Measurements from ENCODE around the gene C17orf58.

C17orf58 gene

DNA sequence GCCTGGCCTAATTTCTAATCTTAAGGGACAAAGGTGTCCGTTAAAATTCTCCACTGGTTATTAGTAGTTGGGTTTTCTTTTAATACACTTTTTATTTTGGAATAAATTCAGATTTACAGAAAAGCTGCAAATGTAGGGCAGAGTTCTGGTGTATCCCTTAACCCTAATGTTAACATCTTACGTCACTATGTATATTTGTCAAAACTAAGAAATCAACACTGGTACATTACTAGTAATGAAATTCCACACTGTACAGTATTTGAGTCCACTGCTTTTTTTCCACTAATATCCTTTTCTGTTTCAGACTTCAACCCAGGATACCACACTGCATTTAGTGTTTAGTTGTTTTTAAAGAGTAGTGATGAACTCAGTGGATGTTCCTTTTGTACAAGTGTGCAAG lies 20.6 kb upstream of the C17orf58 start:
- no peak overlapping the region for H3K27ac ChIP-seq
- TF ChIP-seq, protein P1, sequence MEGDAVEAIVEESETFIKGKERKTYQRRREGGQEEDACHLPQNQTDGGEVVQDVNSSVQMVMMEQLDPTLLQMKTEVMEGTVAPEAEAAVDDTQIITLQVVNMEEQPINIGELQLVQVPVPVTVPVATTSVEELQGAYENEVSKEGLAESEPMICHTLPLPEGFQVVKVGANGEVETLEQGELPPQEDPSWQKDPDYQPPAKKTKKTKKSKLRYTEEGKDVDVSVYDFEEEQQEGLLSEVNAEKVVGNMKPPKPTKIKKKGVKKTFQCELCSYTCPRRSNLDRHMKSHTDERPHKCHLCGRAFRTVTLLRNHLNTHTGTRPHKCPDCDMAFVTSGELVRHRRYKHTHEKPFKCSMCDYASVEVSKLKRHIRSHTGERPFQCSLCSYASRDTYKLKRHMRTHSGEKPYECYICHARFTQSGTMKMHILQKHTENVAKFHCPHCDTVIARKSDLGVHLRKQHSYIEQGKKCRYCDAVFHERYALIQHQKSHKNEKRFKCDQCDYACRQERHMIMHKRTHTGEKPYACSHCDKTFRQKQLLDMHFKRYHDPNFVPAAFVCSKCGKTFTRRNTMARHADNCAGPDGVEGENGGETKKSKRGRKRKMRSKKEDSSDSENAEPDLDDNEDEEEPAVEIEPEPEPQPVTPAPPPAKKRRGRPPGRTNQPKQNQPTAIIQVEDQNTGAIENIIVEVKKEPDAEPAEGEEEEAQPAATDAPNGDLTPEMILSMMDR (IDR thresholded peaks at IDR 0.05): no peak
- TF ChIP-seq ZFX (IDR thresholded peaks at IDR 0.05; ENCODE audit: borderline replicate concordance): no peak

DNA sequence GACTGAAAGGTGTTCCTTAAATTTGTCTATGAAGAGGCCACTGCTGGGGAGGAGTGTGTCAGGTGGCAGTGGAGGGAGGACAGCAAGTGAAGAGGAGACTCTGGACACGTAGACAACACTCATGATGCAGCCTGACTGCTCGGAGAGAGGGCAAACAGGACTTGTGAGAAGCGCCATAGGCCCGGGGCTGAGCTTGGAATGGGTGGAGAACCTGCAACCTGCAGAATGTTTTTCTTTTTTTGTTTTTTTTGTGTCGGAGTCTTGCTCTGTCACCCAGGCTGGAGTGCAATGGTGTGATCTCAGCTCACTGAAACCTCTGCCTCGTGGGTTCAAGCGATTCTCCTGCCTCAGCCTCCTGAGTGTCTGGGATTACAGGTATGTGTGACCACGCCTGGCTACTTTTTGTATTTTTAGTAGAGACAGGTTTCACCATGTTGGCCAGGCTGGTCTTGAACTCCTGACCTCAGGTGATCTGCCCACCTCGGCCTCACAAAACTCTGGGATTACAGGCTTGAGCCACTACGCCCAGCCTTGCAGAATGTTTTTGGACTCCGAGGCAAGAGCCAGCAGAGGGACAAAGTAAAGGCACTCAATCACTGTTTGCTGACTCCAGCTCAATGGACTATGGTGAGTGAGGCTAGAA lies 18.9 kb upstream of the C17orf58 start:
- TF ChIP-seq, protein P1 (IDR thresholded peaks at IDR 0.05): no peak
- TF ChIP-seq ZFX (IDR thresholded peaks at IDR 0.05; ENCODE audit: borderline replicate concordance): no peak
- no peak overlapping the region for H3K27ac ChIP-seq

DNA sequence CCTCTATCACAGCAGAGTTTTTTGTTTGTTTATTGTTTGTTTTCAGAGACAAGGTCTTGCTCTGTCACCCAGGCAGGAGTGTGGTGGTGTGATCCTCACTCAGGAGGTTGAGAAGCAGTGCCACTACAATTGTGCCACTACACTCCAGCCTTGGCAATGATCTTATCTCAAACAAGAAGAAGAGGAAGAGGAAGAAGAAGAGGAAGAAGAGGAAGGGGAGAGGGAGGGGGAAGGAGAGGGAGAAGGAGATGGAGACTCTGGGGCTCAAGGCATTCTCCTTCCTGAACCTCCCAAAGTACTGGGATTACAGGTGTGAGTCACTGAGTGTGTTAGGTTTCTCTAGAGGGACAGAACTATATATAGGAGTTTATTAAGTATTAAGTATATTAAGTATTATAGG lies 17.1 kb upstream of the C17orf58 start:
- no peak for TF ChIP-seq ZFX (IDR thresholded peaks at IDR 0.05; ENCODE audit: borderline replicate concordance)
- TF ChIP-seq, protein P1 (IDR thresholded peaks at IDR 0.05): no peak

DNA sequence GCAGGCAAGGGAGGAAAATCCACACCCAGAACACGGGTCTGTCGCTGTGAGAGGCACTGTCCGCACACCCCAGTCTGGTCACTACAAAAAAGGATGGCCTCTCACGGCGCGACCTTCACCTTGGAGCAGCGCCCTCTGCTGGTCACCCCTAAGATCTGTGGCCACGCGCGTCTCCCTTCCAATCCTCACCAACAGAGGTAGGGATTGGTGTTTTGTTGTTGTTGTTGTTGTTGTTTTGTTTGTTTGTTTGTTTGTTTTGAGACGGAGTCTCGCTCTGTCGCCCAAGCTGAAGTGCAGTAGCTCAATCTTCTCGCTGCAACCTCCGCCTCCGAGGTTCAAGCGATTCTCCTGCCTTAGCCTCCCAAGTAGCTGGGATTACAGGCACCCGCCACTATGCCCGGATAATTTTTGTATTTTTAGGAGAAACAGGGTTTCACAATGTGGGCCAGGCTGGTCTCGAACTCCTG lies 15.0 kb upstream of the C17orf58 start:
- TF ChIP-seq ZFX (IDR thresholded peaks at IDR 0.05; ENCODE audit: borderline replicate concordance): no peak
- TF ChIP-seq, protein P1 (IDR thresholded peaks at IDR 0.05): peak; percentile 92
- no peak overlapping the region for H3K27ac ChIP-seq

More for the DNA sequence above, 17.1 kb upstream of the C17orf58 start:
- H3K27ac ChIP-seq: no peak overlapping the region

DNA sequence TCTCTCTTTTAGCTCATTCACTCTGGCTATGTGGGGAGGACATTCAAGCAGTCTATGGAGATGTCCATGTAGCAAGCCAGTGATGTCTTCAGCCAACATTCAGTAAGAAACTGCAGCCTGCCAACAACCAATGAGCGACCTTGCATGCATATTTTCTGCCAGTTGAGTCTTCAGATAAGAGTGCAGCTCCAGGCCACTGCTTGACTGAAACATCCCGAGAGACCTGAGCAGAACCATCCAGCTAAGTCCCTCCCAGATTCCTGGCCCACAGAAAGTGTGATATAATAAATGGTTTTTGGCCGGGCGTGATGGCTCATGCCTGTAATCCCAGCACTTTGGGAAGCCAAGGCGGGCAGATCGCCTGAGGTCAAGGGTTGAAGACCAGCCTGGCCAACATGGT lies 10.5 kb upstream of the C17orf58 start:
- H3K27ac ChIP-seq: no peak overlapping the region
- TF ChIP-seq ZFX (IDR thresholded peaks at IDR 0.05; ENCODE audit: borderline replicate concordance): no peak
- TF ChIP-seq, protein P1 (IDR thresholded peaks at IDR 0.05): no peak

DNA sequence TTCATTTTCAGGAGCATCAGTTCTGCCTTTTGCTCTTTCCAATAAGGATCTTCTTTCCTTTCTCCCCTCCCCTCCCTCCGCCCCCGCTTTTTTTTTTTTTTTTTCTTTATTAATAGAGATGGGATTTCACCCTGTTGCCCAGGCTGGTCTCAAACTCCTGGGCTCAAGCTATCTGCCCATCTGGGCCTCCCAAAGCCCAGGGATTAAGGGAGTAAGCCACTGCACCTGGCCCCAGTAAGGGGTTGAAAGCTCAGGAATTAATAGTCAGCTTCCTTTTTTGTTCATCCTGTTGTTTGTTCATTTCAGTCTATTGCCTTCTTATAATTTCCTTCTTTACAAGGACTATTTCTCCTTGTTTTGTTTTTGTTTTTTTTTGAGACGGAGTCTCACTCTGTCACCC lies 7.9 kb upstream of the C17orf58 start:
- TF ChIP-seq, protein P1 (IDR thresholded peaks at IDR 0.05): no peak
- no peak for TF ChIP-seq ZFX (IDR thresholded peaks at IDR 0.05; ENCODE audit: borderline replicate concordance)
- no peak overlapping the region for H3K27ac ChIP-seq

DNA sequence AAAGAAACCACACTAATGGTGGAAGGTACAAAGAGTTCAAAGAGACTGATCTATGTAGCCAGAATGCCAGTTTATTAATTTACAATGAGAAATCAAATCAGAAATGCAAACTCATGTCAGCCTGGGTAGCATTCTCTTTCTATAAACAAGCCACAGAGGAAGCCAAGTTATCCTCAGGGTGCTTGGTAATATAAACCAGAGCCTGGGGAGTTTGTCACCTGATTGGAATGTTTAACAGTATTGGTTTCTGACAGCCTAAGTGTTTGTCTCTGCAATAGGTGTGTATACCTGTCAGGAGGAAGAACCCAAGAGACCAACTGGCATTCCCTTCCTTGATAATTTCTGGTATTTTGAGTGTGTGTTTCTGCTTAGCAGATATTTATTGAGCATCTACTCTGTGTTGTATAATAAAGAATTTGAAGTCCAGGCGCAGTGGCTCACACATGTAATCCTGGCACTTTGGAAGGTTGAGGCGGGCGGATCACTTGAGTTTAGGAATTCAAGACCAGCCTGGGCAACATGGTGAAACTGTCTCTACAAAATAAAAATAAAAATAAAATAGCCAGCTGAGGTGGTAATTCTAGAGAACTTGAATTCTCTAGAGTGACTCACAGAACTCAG lies 3.1 kb upstream of the C17orf58 start:
- H3K27ac ChIP-seq: no peak overlapping the region
- TF ChIP-seq, protein P1 (IDR thresholded peaks at IDR 0.05): no peak
- TF ChIP-seq ZFX (IDR thresholded peaks at IDR 0.05; ENCODE audit: borderline replicate concordance): no peak

Measured in 22Rv1 (cell line).